Activated CD4-positive, alpha-beta T cell treated with anti-CD3 and anti-CD28 coated beads for 1 hour (primary cell): ENCODE results near the gene ADRM1.

ENCODE experiments used
- DNase-seq: peaks from one replicate; pipeline ENCODE4 v3.0.0-alpha.2; 2020

Gene ADRM1

GRCh38 chr20:62325172-62325905 lies 22.5 kb downstream of the ADRM1 start:
- no peak for DNase-seq

GRCh38 chr20:62326559-62326958 lies 23.8 kb downstream of the ADRM1 start:
- DNase-seq = no peak

- DNase-seq = no peak
Measured at GRCh38 chr20:62326959-62327725, 24.3 kb downstream of the ADRM1 start.

GRCh38 chr20:62327726-62328495 lies 25.1 kb downstream of the ADRM1 start:
- no peak for DNase-seq

- DNase-seq = no peak
Measured at GRCh38 chr20:62328684-62329388, 26.0 kb downstream of the ADRM1 start.

- DNase-seq = no peak
Measured at GRCh38 chr20:62329389-62330377, 26.9 kb downstream of the ADRM1 start.

- no peak for DNase-seq
Measured at GRCh38 chr20:62330576-62331317, 27.9 kb downstream of the ADRM1 start.

GRCh38 chr20:62331347-62331746 lies 28.6 kb downstream of the ADRM1 start:
- no peak for DNase-seq

GRCh38 chr20:62332421-62332820 lies 29.6 kb downstream of the ADRM1 start:
- DNase-seq = no peak

- DNase-seq = no peak
Measured at GRCh38 chr20:62332989-62333819, 30.4 kb downstream of the ADRM1 start.

GRCh38 chr20:62333820-62334595 lies 31.2 kb downstream of the ADRM1 start:
- no peak for DNase-seq

- DNase-seq = no peak
Measured at GRCh38 chr20:62334881-62335280, 32.1 kb downstream of the ADRM1 start.

- no peak for DNase-seq
Measured at GRCh38 chr20:62335532-62335931, 32.7 kb downstream of the ADRM1 start.

GRCh38 chr20:62336329-62336728 lies 33.5 kb downstream of the ADRM1 start:
- DNase-seq = no peak

- DNase-seq = no peak
Measured at GRCh38 chr20:62336775-62337557, 34.2 kb downstream of the ADRM1 start.

GRCh38 chr20:62337558-62338293 lies 34.9 kb downstream of the ADRM1 start:
- no peak for DNase-seq

GRCh38 chr20:62338294-62338620 lies 35.5 kb downstream of the ADRM1 start:
- DNase-seq = no peak

- DNase-seq = no peak
Measured at GRCh38 chr20:62339647-62340062, 36.9 kb downstream of the ADRM1 start.
